Spleen (tissue), 7 donors: Measurements from ENCODE around the gene DEFB124.

Experiments
- CTCF ChIP-seq, 11 experiments: fragments of 200-600 bp in 7 of 11; fragments of 450-650 bp in 4 of 11; sonication (generic) in 4 of 11; IDR thresholded peaks in 8 of 11; conservative IDR thresholded peaks in 3 of 11; 1 replicate in 7 of 11; 2 replicates in 4 of 11; pipeline versions ENCODE4 v1.4.0 to v1.8.0; 2016 to 2021; ENCODE audit warnings: antibody characterized with exemption in 11 of 11, inconsistent platforms in 4 of 11, mild to moderate bottlenecking in 1 of 11
- POLR2A ChIP-seq, 3 donors: fragments of 450-650 bp; IDR thresholded peaks; one replicate each; pipeline ENCODE4 v1.5.1; 2017; ENCODE audit warnings: antibody characterized with exemption in 3 of 3, mild to moderate bottlenecking in 1 of 3
- POLR2AphosphoS5 ChIP-seq, 3 donors: sonication (generic); formaldehyde crosslinking; IDR thresholded peaks; one replicate each; pipeline ENCODE4 v1.5.1; 2017; ENCODE audit warnings: antibody characterized with exemption in 3 of 3
- donor health status: DM: no; HTN: no; CAD: no; lungs with moderate emphysema.
- donor health status: DM: no; HTN: no; CAD: no.
- donor health status: DM: no; HTN: no; CAD: no.

- TF ChIP-seq CTCF (IDR thresholded peaks at IDR 0.05 in 8 of 11, conservative IDR thresholded peaks at IDR 0.05 in 3 of 11) (no peak), POLR2A (IDR thresholded peaks at IDR 0.05) (no peak), POLR2AphosphoS5 (IDR thresholded peaks at IDR 0.05) (no peak)
These were observed 22.4 kb downstream of the DEFB124 start for GRCh38 chr20:31452575-31452974.
